ENCODE measurements around the gene AMMECR1. TPM values are rescaled to one million over a fixed set of nuclear protein-coding genes. Genes with fewer than 3 reads are reported as not detected.

AMMECR1 gene
- 6.5 and 6.7 TPM in 2 replicates for total RNA-seq

GRCh38 chrX:110317820-110318663 lies at the start of gene AMMECR1:
AMMECR1 (minus strand) TSS chrX:110318085; CDS start chrX:110318071, 14 bp downstream.

GRCh38 chrX:110358548-110358947 lies 40.7 kb upstream of the AMMECR1 start, which contains the start of gene RTL9:
RTL9 (plus strand) TSS chrX:110358848; CDS start chrX:110450618, 91,770 bp downstream.

Other genes with a start within 250 kb of the AMMECR1 start
- not detected in 2 replicates for gene RTL9, start 40.8 kb upstream of the AMMECR1 start, total RNA-seq